Subcutaneous adipose tissue (tissue), 4 donors: ENCODE data around the gene ANKRD31. TPM values are rescaled to one million over a fixed set of nuclear protein-coding genes. Genes with fewer than 3 reads are reported as not detected.

Experiments used
- total RNA-seq, 4 donors: library from RNA; depleted of rRNA; stranded (reverse); fragments of >200 nt; gene quantifications; one replicate each; pipeline ENCODE4 v1.1.0, GENCODE V29; 2016
- TF ChIP-seq, protein P1 (sequence below): fragments of 450-650 bp; IDR thresholded peaks from one replicate; pipeline ENCODE4 v1.5.1; 2016; ENCODE audit warnings: low read depth, mild to moderate bottlenecking, control low read depth, antibody characterized with exemption, moderate library complexity

Gene ANKRD31
- total RNA-seq, 4 donors from 2014 or later = 0.17 to 0.49 (median 0.30) TPM

DNA sequence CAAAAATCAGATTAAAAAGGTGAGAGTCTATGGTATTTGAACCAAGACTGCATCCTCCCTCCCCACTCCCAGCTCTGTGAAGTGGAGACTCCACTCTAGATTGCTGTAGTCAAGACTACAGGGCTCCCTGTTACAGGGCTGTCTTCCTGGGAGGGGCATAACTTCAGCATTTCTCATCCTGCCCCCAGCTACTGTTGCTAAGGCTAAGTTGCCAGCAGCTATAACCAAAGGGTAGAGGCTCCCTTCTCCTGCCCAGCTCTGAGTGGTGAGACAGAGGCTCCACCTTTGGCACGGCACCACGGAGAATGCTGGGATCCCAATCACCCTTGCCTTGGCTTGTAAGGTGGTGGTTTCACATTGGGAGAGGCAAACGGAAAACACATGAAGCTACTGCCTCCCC, 145.1 kb downstream of the ANKRD31 start:
- TF ChIP-seq, protein P1, sequence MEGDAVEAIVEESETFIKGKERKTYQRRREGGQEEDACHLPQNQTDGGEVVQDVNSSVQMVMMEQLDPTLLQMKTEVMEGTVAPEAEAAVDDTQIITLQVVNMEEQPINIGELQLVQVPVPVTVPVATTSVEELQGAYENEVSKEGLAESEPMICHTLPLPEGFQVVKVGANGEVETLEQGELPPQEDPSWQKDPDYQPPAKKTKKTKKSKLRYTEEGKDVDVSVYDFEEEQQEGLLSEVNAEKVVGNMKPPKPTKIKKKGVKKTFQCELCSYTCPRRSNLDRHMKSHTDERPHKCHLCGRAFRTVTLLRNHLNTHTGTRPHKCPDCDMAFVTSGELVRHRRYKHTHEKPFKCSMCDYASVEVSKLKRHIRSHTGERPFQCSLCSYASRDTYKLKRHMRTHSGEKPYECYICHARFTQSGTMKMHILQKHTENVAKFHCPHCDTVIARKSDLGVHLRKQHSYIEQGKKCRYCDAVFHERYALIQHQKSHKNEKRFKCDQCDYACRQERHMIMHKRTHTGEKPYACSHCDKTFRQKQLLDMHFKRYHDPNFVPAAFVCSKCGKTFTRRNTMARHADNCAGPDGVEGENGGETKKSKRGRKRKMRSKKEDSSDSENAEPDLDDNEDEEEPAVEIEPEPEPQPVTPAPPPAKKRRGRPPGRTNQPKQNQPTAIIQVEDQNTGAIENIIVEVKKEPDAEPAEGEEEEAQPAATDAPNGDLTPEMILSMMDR = no peak

DNA sequence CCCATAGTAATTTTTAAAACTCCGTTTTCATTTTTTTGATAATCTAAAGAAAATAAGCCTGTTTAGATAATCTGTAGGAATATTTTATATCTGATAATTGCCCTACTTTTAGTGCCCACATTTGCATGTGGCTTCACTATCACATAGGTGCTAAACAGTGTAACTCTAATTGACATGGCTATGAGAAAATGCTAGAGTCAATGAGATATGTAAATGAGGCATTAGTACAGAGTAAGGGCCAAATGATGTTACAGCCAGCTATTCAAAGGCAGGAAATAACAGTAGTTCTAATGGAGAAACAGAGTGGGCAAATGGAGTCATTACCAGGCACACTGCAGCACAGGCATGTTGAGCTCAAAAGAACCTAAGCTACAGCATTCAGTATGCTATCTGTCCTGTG, 147.0 kb downstream of the ANKRD31 start:
- TF ChIP-seq, protein P1 = no peak

DNA sequence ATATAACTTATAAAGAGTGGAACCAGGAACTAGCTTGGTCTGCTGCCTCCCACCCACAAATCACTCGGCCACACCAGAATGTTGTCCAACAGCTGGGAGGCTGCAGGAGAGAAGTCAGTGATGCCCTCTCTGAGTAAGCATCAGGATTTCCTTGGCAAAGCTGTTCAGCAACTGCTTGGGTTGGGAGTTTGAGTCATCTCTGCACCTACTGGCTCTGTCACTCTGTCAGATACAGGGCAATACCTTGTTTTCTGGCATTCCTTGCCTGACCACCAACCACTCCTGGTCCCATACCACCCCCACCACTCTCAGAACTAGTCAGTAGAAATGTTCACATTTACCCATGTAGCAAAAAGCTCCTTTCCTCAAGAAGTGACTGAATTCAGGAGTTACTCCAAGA, 147.5 kb downstream of the ANKRD31 start:
- TF ChIP-seq, protein P1 = no peak

DNA sequence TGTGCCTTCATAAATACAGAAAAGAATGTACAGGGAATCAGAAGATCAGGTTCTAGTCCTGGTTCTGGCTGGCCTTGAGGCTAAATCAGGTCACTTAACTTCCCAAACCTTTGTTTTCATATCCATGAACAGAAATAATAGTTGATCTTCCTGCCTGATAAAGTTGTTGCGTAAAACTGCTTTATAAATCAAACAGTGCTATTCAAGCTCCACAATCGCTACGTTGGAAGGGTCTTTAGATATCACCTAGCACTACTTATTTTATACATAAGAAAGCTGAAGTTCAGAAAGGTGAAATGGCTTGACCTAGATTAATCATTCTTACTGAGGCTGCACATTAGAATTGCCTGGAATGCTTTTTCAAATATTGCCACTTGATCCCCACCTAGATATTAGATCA, 148.0 kb downstream of the ANKRD31 start:
- TF ChIP-seq, protein P1 = no peak

DNA sequence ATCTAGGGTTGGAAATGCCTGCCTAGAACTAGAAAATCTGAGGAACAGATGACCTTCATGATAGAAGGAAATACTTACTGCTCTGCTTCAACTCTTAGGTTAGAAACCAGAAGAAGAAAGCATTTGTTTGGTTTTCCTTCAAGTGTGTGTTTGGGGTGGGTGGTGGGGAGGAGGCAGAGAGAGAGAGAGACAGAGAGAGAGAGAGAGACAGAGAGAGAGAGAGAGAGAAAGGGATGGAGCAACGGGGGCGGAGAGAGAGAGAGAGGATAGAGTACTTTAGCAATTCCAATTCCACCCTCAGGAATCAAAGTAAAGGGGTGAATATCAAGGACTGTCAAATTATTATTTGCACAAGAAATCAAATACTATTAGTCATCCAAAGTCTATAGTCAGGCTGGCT, 155.2 kb downstream of the ANKRD31 start:
- TF ChIP-seq, protein P1 = no peak

DNA sequence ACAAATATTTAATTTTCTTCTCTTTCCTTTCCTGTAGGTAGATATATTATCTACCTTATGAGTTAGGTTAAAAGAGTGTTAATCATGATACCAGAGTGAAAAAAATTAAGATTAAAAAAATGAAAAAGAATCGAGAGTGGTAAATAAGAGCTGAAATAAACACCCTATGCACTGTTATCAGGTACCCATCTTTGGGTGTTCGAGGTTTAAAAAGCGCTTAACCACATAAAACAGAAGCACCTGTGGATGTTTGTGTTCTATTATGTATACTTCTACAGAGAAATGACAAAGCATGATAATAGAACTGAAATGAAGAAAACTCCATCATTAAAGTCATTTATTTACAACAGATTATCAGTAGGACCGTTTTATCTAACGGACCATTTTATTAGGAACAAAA, 158.7 kb downstream of the ANKRD31 start:
- TF ChIP-seq, protein P1 = no peak

DNA sequence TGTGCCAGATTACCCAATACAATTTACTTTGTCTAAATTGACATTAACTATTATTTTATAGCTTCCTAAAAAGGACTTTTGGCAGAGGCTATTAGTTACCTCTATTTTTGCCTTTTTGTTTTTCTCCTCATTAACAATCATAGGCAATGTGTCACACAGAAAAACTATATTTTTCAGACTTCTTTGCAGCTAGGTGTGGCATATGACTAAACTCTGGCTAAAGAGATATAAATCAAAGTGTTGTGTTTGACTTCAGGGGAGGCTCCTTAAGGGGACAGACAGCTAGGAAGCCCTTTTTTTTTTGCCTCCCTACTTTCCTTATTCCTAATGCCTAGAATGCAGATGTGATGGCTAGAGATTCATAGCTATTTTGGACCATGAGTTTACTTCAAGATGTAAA, 164.6 kb downstream of the ANKRD31 start:
- TF ChIP-seq, protein P1 = no peak
